Effector CD4-positive, alpha-beta T cell (primary cell): ENCODE data around the gene OSBPL5.
A peak's percentile ranks its signal among the peaks of the same experiment; 100 is the strongest.

Experiments used
- DNase-seq: peaks from one replicate; pipeline ENCODE4 v3.0.0-alpha.2; 2020

OSBPL5 gene

DNA sequence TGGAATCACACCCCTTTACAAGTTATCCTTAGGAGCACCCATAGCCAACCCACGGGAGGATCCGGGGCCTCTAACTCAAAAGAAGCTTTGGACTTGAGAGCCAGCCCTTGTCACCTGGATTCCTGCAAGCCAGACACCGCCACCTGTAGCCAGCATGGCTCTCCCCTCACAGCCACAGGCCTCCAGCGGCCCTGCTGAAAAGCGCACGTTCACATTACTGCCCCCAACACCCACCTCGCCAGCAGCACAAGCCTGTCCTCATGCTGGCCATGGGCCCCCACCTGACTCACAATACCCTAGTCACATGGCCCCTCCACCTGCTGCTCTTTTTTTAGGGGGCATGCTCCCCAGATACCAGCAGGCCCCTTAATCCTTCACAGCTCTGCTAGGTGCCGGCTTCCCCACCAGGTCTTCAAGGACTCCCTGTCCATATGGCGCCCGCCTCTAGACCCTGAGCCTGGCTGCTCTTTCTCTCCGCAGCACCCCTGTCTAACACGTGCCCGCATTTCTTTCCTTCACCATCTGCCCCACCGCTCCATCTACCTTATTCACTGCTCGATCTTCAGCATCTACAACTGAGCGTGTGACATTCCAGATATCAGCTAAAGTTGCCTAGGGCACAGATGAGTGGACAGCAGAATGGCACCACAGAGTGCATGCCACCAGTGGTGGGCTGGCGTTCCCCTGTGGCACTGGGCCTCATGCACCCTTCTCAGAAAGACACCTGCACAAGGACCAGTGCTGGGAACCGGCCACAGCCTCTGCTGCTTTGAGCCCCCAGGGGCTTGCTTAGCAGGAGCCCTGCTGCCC lies 114.5 kb downstream of the OSBPL5 start:
- no peak for DNase-seq

DNA sequence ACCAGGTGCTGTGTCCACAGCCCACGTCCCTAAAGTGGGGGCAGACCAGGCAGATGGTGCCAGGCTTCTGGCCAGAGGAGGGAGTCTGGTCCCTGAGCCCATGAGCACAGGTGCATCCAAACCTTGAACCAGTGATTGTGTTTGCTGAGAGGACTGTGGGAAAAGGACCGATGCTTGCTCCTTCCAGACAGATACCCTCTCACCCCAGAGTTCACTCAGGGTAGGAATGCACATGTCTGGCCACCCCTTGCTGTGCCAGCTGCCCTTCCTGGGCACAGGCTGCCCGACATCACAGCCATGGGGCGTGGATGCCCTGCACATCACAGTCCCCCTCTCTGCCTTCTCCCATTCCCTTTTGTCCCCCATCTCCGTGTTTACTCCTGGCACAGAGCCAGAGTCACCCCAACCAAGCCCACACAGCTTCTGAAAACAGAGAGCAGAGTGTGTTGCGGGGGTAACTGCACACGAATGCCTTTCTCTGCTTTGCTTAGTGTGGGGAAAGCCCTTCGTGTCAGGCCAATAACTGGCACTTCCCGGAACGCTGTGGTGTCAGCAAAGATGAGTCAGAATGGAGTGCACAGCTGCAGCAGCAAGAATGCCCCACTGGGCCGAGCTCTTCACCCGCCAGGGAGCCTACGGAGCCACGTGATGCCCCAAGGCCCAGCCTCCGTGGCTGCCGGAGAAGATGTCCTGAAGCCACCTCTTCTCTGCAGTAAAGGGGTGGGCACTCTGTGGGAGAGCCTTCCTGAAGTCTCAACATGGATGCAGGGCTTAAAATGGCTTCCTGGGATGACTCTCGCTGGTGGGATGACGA lies 115.5 kb downstream of the OSBPL5 start:
- peak; percentile 51 for DNase-seq

GRCh38 chr11:3047637-3048036 lies 117.5 kb downstream of the OSBPL5 start:
- DNase-seq: no peak

GRCh38 chr11:3046641-3047040 lies 118.5 kb downstream of the OSBPL5 start:
- no peak for DNase-seq

DNA sequence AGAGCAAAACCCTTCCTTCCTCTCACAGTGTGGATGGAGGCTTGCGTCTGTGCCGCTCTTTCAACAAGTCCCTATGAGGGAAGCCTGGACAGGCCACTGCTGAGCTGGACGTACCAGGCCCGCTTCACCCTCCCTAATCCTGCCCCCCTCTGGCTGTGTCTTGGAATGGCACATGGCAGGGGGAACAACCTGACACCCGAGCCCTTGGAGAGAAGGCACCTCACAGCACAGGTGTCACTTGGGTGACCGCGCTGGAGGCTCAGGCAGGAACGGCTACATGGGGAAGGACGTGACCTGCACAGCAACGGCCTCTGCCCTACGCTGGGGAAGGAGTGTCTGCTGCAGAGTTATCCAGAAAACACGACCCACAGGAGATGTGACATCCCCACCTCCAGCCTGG lies 118.9 kb downstream of the OSBPL5 start:
- DNase-seq: no peak

DNA sequence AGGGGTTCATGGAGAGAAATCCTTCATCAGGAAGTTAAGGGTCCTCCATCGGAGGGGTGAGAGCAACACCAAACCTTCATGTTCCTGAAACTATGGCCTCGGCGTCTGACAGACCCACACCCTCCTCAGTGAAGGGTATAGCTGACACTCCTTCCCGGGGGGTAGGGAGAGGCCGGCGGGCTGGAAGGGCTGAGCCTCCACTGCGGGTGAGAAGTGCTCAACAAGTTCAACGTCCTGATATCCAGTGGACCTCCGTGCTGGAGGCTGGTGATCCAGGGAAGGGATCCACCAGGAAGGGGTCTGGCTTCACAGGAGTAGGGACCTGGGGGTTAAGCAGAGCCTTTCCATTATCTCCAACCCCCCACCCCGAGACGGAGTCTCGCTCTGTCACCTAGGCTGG lies 120.2 kb downstream of the OSBPL5 start:
- no peak for DNase-seq

GRCh38 chr11:3044004-3044403 lies 121.1 kb downstream of the OSBPL5 start:
- no peak for DNase-seq

DNA sequence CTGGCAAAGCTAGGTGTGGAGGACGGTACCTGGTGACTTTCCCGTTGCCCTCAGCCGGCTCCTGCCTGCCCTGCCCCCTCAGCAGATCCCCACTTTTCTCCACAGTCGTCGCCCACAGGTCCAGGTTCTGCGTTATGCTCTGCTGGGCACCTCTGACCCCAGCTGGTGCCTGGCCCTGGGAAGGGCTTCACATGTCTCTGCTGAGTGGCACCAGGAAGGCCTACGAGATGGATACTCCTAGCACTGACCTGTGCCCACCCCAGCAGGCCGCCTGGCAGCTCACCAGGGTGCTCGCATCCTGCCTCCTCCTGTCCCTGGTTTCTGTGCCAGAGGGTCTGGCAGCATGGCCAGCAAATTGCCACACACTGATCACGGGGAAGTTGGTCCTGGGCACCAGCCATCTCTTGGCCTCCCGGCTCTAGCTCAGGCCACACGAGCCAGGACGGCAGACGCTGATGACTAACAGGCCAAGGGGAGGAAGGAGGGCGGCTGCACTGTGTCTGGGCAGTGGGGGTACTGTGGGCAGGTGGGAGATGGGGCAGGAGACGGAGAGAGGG lies 121.7 kb downstream of the OSBPL5 start:
- DNase-seq: no peak

DNA sequence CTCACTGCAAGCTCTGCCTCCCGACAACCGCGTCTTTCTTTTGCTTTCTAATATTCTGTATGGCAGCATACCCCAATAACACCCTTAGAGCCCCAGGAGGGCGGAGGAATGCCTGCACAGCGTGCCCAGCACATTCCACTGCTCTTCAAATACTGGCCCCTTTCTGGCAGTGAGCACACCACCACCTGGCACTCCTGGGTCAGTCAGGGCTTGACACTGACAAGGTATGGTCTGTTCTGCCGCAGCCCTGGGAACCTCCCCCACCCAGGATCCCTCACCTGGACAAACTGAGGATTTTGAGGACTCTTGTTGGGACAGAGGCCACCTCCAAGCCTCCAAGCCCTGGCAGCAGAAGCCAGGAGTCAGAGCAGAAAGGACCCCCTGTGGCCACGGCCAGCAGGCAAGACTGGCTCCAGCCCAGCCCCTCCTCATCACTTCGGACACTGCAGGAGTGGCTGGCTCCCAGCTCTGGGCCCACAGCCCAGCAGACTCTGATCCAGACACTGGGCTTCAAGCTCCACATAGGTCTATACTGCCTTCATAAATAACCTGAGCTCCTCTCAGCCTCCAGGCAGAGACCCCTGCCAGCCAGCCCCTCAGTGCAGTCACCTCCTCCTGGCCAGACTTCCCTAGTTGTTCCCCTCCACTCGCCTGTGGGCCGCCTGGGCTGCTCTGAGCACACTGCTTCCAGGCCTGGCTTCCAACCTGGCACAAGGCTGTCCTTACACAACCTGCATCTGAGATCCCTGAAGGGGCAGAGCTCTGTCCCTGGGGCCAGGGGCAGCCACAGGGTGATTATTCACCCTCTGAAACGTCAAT lies 122.4 kb downstream of the OSBPL5 start:
- DNase-seq: no peak

DNA sequence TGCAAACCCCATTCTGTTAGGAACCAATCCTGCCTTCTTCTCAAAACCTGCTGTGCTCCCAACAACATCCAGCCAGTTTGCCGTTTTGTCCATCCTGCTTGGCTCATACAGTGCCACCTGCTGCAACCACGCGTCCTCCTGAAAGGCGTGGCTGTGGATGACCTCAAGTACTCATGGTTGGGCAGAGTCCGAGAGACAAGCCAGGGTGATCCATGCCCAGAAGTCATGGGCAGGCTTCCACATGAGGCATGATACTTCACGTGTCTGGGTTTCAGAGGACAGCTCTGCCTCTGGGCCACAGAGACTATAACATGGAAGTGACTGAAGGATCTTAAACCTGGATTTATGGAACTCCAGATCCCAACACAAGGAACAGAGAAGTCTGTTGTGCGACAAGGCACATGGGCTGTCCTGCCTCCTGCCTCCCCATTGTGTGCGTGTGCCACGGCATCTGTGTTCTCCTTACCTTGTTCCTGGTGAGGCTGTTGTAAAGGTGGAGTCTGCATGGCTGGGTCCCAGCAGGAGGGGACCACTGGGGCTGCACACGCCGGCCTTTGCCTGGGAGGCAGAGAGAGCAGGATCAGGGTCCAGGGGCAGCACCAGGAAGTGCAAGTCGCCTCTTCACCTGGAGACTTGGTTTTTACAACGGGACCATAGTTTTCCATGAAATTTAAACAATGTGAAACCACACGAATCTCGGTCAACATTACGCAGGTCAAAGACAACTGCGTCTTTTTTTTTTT lies 123.2 kb downstream of the OSBPL5 start:
- no peak for DNase-seq

- DNase-seq: no peak
These were observed 124.2 kb downstream of the OSBPL5 start for GRCh38 chr11:3040881-3041280.

DNA sequence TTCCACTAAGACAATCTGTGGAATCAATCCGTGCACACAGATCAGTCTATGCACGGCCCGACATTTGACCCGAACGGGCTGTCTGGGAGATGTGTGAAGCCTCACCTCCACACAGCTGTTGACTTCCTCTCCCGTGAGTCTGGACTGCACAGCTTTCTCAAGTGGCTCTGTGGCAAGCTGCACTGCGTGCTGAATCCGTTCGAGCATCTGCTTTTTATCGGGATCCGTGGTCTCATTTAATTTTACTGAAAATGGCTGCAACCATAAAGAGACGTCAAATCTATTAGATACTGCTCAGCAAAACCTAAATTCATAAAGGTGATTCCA lies 127.2 kb downstream of the OSBPL5 start:
- DNase-seq: no peak
